Stimulated activated CD4-positive, alpha-beta T cell treated with anti-CD3 and anti-CD28 coated beads, TNF-alpha, amount 100 ng/mL, for 24 hours (primary cell): ENCODE measurements around the gene ZNF628.
A peak's percentile ranks its signal among the peaks of the same experiment; 100 is the strongest.

Source experiments
- DNase-seq, 3 experiments: peaks; one replicate each; pipeline ENCODE4 v3.0.0-alpha.2; 2020; ENCODE audit warnings: low read depth in 3 of 3

Gene ZNF628

GRCh38 chr19:55465460-55466240 lies 10.8 kb upstream of the ZNF628 start:
- no peak for DNase-seq

- DNase-seq = no peak
Observed at GRCh38 chr19:55466241-55466614, 10.2 kb upstream of the ZNF628 start.

- peak; percentile 42 to 67 (median 49) for DNase-seq
Observed at GRCh38 chr19:55467236-55468053, 9.0 kb upstream of the ZNF628 start.

- no peak for DNase-seq
Observed at GRCh38 chr19:55468054-55468393, 8.4 kb upstream of the ZNF628 start.

- DNase-seq = no peak
Observed at GRCh38 chr19:55471266-55471665, 5.2 kb upstream of the ZNF628 start.

GRCh38 chr19:55472463-55472862 lies 4.0 kb upstream of the ZNF628 start:
- DNase-seq = no peak

GRCh38 chr19:55473225-55474012 lies 3.0 kb upstream of the ZNF628 start:
- no peak for DNase-seq

- no peak for DNase-seq
Observed at GRCh38 chr19:55474269-55475265, 1.9 kb upstream of the ZNF628 start.

- no peak for DNase-seq
Observed at GRCh38 chr19:55477905-55478304, 1.5 kb downstream of the ZNF628 start.

GRCh38 chr19:55478364-55478763 lies 1.9 kb downstream of the ZNF628 start:
- no peak for DNase-seq

- no peak for DNase-seq
Observed at GRCh38 chr19:55479045-55479444, 2.6 kb downstream of the ZNF628 start.

GRCh38 chr19:55479451-55480230 lies 3.2 kb downstream of the ZNF628 start:
- DNase-seq = no peak

GRCh38 chr19:55481148-55481793 lies 4.9 kb downstream of the ZNF628 start:
- no peak for DNase-seq

- DNase-seq = no peak
Observed at GRCh38 chr19:55481794-55482155, 5.4 kb downstream of the ZNF628 start.

GRCh38 chr19:55482156-55482961 lies 5.9 kb downstream of the ZNF628 start:
- DNase-seq = no peak

GRCh38 chr19:55482967-55483705 lies 6.7 kb downstream of the ZNF628 start:
- DNase-seq = no peak

- no peak for DNase-seq
Observed at GRCh38 chr19:55483706-55484592, 7.5 kb downstream of the ZNF628 start.
